ENCODE data around the gene CORO6.

DNA sequence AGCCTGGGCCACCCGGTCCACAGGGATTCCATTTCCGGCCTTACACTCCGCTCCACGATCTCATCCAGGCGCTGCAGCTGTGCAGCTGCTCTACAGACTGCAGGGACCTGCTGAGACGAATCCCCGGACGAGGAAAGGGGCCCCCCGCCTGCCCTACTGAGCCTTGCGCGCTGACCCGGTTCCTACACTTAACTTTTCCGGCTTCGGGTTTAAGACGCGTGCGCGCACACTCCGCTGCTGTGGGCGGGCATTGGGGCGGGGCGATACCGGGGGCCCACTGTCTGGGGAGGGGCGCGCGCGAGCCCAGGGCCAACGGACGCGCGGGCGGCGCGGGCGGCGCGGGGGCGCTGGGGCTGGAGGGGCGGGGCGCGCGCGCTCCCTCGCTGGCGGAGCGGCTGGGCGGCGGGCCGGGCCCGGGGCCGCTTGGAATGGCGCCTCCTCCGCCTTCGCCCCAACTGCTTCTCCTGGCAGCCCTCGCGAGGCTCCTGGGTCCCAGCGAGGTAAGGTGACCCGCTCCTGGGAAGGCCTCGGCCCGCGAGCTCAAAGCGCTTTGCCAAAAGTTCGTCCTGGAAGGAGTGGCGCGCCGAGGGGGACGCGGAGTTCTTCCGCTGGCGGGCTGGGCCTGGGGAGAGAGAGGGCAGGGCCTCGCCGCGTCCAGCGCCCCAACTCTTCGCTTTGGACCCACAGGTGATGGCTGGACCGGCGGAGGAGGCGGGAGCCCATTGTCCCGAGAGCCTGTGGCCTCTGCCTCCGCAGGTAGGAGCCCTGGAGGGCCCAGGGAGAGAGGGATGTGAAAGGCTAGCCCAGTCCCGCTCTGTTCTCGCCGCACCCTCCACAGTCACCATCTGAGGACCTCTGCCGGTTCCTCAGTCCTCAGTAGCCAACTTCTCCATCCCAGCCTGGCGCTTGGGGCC lies 54.1 kb downstream of the CORO6 start, which contains the start of gene TP53I13:
- peak; percentile 32 to 72 for TF ChIP-seq POLR2A (IDR thresholded peaks at IDR 0.05)
- TF ChIP-seq CTCF (IDR thresholded peaks at IDR 0.05): no peak
- TF ChIP-seq EP300 (IDR thresholded peaks at IDR 0.05): peak in 1 of 2 donors; percentile 66
